Activated CD4-positive, alpha-beta T cell treated with anti-CD3 and anti-CD28 coated beads for 1 hour (primary cell): ENCODE results near the gene LRRC8A.
"Not testable (repeated sequence)": the region's sequence is repeated elsewhere in the genome, so short reads cannot be mapped to it uniquely, and the experiment has no call there.

Source experiments
- DNase-seq: peaks from one replicate; pipeline ENCODE4 v3.0.0-alpha.2; 2020

The LRRC8A gene

DNA sequence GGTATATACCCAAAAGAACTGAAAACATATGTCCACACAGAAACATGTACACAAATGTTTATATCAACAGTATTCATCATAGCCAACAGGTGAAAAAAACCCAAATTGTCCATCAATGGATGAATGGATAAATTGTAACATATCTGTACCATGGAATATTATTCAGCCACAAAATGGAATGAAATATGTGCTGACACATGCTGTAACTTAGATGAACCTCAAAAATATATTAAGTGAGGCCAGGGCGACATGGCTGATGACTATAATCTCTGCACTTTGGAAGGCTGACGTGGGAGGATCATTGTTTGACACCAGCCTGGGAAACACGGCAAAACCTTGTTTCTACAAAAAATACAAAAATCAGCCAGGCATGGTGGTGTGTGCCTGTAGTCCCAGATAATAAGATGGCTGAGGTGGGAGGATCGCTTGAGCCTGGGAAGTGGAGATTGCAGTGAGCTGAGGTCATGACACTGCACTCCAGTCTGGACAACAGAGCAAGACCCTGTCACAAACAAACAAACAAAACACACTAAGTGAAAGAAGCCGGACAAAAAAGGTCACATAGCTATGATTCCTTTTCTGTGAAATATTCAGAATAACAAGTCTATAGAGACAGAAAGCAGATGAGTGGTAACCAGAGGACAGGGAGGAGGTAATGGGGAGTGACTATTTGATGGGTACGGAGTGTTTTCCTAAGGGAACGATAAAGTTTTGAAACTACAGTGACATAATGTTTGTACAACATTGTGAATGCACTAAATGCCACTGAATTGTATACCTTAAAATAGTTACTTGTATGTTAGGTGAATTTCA lies 11.6 kb upstream of the LRRC8A start:
- no peak for DNase-seq

DNA sequence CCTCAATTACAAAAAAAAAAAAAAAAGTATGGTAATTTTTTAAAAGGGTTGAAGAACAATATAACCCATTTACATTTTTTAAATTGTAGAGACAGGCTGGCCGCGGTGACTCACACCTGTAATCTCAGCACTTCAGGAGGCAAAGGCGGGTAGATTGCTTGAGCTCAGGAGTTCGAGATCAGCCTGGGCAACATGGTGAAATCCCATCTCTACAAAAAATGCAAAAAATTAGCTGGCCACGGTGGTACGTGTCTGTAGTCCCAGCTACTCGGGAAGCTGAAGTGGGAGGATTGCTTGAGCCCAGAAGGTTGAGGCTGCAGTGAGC lies 11.0 kb upstream of the LRRC8A start:
- DNase-seq: not testable (repeated sequence)

DNA sequence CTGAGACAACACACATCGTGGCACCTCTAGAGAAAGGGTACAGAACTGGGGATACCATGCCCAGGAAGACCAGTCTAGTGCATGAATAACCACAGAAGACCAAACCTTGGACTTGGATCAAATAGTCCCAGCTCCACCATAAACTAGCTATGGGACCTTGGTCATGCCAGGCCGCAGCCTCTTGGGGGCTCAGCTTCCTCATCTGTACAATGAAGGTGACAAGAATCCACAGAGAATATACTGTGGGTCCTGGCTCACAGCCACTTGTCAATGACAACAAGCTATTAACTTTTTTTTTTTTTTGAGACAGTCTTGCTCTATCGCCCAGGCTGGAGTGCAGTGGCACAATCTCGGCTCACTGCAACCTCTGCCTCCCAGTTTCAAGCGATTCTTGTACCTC lies 4.1 kb upstream of the LRRC8A start:
- DNase-seq: no peak

DNA sequence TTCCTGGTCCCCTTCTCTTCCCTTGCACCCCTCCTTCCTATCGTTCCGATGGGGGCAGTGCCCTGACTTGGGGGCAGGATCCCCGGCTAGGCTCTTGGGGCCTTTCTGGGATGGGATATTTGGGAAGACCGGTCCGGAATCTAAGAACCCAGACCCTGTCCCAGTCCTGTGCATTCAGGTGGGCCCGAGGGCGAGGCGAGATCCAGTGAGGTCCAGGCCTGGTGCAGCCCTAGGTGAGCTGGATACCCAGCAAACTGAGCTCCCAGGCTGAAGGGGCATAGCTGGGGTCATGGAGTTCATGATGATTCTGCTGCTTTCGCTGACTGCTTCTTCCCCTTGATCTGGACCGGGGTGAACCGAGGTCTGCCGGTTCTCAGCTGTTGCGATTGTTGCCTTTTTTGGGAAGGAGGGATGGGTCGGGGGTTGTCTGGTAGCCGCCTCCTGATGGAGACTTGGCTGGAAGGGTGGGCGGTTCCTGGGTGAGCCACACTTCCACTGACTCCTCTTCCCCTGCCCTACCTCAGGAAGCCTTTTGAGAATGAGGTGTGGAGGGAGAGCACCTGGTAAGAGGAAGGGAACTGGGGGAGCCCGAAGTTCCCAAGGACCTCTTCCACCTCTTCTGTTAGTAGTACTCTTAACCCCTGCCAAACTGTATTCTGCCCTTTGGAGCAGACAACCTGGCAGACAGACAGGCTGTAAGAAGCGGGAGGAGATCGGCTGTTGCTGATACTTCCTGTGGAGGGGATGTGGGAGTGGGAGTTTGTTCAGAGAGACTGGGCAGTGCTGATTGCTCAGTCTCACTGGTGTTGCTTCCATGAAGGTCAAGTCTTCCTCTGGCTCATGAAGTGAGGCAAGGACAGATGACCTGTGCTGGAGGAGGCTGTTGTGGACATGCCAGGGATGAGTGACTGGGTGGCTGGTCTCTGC lies 1.0 kb downstream of the LRRC8A start:
- no peak for DNase-seq

DNA sequence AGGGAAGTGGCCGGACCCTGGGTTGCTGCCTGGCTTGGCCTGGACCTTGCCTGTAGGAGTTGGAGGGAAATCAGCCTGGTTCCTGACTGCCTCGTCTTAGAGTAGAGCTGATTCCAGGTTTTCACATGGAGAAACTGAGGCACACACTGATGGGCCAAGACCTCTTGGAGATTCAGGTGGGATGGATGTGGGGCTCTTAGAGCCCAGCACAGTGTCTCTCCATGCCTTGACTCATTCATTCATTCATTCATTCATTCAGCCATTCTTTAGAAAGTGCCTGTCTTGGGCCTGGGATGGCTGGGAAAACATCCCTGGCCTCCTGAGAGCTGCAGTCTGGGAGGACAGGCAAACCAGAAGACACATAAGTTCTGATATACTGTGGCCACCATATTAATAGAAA lies 2.2 kb downstream of the LRRC8A start:
- no peak for DNase-seq

DNA sequence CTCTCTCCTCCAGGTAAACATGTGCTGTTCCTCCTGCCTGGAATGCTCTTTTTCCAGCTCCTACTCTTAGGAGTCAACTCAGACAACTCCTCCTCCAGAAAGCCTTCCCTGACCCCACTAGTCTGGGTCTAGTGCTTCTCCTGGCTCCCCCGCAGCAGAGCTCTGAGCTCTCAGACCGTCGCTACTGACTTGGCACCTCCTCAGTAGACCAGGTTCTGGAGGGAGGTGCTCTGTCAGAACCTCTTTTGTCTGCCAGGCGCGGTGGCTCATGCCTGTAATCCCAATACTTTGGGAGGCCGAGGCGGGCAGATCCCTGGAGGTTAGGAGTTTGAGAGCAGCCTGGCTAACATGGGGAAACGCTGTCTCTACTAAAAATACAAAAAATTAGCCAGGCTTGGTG lies 3.4 kb downstream of the LRRC8A start:
- no peak for DNase-seq

DNA sequence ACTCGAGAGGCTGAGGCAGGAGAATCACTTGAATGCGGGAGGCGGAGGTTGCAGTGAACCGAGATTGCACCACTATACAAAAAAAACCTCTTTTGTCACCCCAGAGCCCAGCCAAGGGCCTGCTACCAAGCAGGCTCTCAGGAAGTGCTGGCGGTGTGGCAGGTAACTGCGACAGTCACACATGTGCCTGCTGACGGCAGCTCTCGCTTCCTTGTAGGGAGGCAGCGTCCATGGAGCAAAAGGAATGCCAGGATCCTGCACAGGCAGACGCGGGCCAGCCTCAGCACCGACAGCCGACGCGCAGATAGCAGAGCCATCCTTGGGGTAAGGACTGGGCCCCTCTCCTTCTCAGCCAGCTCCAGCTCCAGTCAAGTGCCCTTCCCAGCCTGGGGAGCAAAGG lies 3.9 kb downstream of the LRRC8A start:
- DNase-seq: no peak

DNA sequence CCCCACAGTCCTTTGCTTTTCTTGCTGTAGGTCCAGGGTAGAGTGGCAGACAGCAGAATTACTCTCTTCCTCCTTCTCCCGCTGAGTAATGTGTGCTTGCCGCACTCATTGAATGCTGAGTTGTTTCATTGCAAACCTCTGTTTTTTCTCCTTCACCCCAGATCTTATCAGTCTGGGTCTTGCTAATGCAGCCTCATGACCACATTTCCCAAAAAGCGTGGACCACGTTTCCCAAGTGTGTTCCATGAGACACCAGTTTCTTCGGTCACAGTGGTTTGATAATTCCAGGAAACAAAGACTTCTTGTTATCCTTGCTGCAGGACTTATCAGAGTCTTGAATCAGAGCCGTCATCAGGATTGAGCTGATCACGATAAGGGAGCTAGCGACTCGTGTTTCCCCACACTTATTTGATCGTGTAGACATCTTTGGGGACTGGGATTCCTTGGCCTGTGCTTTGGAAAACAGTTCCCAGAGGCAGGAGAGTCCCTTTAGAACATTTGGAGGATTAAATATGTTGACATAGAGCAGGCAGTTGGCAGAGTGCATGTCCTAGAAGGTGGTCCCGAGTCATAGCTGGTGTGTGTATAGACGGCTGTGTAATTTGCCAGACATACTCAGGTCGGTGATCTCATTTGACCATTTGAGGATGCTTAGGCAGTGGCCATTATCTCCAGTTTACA lies 4.4 kb downstream of the LRRC8A start:
- DNase-seq: no peak

DNA sequence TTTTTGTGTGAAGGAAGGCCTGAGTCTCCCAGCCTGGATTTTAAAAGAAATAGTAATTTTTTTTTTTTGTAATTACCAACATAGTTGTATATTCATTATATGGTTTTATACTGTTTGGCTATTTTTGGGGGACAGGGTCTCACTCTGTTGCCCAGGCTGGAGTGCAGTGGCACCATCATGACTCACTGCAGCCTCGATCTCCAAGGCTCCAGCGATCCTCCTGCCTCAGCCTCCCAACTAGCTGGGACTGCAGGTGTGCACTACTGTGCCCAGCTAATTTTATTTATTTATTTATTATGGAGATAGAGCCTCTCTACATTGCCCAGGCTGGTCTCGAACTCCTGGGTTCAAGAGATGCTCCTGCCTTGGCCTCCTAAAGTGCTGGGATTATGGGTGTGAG lies 5.1 kb downstream of the LRRC8A start:
- DNase-seq: no peak

DNA sequence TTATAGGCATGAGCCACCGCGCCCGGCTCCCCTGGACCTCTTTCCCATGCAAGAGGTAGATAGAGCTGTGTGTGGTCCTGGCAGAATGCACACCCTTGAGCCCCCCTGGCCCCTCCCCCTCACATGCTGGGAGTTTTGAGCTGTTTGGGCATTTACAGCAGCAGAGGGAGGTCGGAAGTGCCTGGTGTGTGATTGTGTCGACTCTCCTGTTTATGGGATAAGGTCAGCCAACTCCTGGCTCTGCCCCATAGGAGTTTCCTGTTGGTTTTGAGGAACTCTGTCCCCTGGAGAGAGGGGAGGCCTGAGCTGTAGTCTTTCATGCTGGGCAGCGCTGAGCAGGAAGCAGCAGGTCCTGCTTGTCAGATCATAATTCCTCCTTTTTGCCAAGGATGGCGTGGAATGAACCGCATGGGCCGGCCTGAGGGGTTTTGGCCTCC lies 6.0 kb downstream of the LRRC8A start:
- no peak for DNase-seq

DNA sequence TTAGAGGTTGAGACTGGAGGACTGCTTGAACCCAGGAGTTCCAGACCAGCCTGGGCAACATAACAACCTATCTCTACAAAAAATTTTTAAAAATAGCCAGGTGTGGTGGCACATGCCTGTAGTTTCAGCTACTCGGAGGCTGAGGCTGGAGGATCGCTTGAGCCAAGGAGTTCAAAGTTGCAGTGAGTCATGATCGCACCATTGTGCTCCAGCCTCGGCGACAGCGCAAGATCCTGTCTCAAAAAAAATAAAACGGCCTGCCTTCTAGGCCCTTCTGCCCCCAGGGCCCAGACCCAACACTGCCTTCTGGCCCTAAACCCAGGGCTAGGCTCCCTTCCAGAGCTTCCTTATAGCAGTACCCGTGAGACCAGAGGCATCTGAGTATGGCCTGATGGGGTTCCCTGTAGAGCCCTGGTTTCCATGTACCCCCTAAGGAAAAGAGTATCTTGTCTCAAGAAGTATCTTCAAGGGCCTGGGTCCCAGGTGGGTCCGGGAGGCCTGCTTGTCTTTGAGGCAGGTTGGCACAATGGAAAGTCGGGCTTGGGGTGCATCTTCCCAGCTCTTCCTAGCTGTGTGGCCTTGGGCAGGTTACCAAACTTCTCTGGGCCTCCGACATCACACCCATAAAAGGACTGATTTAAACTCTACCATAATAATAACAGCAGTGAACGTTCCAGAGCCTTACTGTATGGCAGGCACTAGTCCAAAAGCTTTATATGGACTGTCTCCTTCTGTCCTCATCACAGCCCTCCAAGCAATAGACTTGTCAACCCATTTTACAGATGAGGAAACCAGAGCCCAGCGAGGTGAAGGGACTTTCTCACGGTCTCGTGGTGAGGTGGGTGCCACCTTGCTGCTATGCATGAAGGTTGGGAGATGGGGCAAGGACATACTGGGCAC lies 9.6 kb downstream of the LRRC8A start:
- DNase-seq: no peak

DNA sequence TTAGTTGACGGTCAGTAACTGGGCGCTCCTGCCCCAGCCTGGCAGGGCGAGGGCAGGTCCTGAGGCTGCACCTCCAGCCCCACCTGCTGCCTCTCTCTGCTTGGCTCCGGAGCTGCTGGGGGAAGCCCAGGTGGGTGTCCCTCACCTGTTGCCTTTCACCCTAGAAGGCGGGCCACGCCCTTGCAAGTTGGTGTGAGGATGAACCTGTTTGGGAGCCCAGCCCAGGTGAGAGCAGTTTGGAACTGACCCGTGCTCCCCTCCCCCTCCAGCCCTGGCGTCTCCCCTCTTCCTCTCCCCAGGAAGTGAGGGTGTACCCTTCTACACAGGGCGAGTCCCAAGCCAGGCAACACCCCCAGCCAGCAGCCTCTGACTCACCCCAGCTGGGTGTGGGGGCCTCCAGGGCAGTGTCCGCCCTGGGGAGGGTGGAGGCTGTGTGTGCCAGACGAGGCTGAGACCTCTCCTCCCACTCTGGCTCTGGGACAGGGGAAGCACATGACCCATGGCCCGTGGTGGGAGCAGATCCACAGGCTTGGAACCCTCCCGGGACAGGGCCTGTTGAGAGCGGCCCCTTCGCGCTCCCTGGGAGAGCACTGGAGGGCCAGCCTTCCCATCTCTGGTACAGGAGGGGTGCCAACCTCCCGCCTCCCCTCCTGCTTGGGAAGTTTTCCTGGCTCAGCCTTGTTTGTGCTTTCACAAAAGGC lies 10.4 kb downstream of the LRRC8A start:
- DNase-seq: no peak

DNA sequence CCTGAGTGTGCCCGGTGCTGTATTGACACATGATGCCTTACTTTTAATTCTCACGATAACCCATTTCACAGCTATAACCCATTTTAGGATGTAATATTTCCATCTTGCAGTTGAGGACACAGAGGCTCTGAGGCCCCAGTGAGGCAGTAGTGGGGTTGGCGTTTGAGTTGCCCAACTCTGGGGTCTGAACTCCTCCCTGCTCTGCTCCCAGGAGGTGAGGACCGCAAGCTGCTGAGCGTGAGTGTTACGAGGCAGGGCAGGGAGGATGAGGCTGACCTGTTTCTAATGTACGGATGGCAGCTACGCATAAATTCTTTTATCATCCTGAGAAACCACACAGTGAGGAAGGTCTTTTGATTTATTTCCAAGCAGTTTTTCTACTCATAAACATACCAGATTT lies 11.4 kb downstream of the LRRC8A start:
- no peak for DNase-seq

DNA sequence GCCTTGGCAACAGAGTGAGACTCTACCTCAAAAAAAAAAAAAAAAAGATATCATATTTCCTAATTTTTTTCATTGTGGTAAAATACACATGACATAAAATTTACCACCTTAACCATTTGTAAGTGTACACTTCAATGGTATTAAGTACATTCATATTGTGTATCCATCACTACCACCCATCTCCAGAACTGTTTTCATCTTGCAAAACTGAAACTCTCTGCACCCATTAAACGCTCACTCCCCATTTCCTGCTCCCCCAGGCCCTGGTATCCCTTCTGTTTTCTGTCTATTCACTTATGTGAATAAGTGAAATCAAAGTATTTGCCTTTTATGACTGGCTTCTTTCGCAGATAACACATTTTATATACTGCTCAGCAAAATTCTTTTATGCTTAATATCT lies 12.8 kb downstream of the LRRC8A start:
- no peak for DNase-seq

DNA sequence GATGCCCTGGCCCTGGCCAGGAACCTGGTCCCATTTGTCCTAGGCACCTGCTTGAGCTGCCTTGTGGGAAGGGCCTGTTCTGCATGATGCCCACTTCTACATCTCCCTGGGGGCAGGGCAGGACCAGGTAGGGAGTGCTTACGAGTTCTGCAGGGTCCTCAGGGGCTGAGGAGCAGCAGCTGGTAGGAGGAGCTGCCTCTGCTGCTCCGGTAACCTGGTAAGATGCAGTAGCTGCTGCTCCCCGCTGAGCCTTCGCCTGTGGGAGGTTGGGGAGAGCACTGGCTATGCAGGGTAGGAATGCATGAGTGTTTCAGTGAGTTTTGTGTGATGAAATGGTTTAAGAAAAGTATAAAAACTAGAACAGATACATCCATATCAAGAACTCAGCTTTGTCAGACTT lies 13.6 kb downstream of the LRRC8A start:
- no peak for DNase-seq

DNA sequence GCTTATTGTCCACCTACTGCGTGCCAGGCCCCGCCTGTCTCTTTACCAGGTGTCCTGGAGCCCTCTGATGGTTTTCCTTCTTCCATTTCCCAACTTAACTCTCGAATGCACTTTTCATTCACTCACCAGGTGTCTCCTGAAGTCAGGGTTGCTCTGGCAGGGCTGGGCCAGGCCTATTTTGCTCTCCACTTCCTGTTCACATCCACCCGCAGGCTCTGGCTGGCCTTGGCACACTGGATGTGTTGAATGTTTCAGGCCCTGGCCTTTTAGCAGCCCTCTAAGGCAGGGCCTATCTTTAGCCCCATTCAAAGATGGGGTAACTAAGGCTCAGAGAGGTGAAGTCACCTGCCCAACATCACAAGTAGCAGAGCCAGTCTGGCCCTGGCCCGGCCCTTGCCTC lies 16.4 kb downstream of the LRRC8A start:
- DNase-seq: no peak

DNA sequence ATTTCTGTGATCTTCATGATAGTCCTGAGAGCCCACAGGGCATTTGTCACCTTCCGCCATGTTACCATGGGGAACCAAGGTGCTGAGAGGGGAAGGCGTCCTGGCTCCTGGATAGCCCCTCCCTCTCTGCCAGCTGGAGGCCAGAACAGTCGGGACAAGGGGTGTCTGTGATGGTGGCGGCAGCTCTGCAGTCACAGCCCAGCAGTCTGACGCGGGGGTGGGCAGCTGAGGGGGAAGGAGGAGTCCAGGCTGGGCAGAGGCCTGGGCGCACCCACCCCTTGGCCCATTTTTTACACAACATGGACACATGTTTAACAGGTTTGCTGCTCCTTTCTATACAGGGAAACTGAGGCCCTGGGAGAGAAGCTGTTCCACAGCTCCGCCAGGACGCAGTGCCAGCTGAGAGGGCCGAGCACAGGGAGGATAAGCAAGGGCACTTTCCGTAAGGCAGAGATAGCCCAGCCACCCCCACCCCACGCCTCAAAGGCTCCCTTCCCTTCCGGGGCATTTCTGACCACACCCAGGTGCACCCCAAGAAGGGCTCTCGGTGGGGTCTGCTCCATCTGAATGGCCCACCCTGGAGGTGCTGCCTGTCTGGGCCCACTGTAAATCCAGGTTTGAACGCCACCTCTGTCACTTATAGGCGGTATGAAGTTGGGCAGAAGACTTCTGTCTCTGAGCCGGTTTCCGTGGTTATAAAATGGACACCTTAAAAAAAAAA lies 17.1 kb downstream of the LRRC8A start:
- DNase-seq: no peak

DNA sequence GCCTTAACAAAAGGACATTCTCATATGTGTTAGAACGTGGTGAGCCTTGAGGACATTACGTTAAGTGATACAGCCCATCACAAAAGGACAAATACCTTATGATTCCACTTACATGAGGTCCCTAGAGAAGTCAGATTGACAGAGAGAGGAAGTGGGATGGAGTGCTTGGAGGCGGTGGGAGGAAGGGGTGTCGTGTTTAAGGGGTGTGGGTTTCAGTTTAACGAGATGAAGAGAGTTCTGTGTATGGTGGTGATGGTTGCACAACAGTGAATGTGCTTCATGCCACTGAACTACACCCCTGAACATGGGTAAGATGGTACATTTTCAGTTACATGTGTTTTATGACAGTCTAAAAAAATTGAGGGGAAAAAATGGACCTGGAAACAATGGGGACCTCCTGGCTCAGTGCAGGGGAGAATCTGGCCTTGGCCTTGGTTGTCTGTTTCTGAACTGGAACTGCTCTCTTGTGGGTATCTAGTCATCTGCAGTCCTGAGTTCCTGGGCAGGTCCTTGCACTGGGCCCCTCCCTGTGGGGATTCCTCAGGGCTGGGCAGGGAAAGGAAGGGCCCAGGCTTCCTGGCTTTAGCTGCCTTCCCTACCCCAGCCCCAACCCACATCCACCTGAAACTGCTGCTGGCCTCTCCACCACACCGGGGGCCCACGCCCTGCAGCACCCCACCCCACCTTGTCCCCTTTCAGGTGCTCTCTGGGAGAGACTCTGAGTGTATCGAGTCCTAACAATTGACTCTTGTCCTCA lies 17.8 kb downstream of the LRRC8A start:
- DNase-seq: no peak

DNA sequence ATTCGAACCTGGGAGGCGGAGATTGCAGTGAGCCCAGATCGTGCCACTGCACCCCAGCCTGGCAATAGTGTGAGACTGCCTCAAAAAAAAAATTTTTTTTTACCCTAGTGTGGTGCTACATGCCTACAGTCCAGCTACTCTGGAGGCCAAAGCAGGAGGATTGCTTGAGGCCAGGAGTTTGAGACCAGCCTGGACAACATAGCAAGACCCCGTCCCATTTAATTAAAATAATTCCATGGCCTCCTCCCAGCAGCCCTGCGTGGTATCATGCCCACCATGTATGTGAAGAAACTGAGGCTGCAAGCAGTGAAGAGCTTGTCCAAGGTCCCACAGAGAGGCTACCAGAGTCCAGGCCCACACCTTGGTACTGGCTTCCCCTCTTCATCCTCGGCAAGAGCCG lies 19.4 kb downstream of the LRRC8A start:
- no peak for DNase-seq

DNA sequence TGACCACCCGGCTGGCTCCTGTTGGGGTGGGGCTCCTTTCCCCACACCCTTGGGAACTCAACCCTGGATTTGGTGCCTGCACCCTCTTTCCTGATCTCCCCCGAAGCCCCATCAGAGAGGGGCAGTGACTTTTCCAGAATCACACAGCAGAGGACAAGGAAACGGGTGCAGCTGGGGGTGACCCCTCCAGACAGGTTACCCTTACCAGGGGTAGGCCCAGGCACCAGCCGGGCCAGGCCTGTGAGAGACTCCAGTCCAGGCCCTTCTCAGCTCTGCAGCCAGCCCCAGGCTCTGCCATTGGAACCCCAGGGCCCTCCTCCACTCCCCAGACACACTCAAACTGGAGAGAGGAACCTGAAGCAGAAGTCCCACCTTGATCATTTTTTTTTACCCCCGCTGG lies 19.9 kb downstream of the LRRC8A start:
- DNase-seq: no peak
